Measurements from ENCODE around the gene ILKAP. TPM values are rescaled to one million over a fixed set of nuclear protein-coding genes. Genes with fewer than 3 reads are reported as not detected.

The ILKAP gene
- polyA plus RNA-seq, 1 donor from 2014 or later, result 78.5 TPM

- H3K4me2 ChIP-seq (ENCODE audit: low read length), result no peak overlapping the region
- H3K9ac ChIP-seq (ENCODE audit: low read length), result no peak overlapping the region
- no peak overlapping the region for H3K4me3 ChIP-seq (ENCODE audit: low read length)
- H3K27me3 ChIP-seq (ENCODE audit: insufficient read depth, low read depth, low read length), result no peaks in the 10 kb centered on the region
- no peaks in the 10 kb centered on the region for H3K79me2 ChIP-seq (replicated peaks; ENCODE audit: insufficient read depth, low read length)
- H3K9me3 ChIP-seq (ENCODE audit: low read length), result no peaks in the 10 kb centered on the region
- TF ChIP-seq TAF1 (IDR thresholded peaks at IDR 0.05; ENCODE audit: low read depth), result no peak
- no peak for TF ChIP-seq CTCF (IDR thresholded peaks at IDR 0.05; ENCODE audit: poor library complexity, severe bottlenecking)
- no peak for TF ChIP-seq RAD21 (conservative IDR thresholded peaks at IDR 0.05)
- no peak overlapping the region for H2AFZ ChIP-seq (ENCODE audit: low read depth, low read length)
- no peaks in the 10 kb centered on the region for H3F3A ChIP-seq (ENCODE audit: insufficient read depth, low read length, poor library complexity, severe bottlenecking)
- H3K27ac ChIP-seq (ENCODE audit: low read length), result no peak overlapping the region
- no peaks in the 10 kb centered on the region for H4K20me1 ChIP-seq (ENCODE audit: insufficient read depth)
- peaks cover 8% of the 10 kb centered on the region for H3K36me3 ChIP-seq (ENCODE audit: insufficient read depth, low read length)
- no peaks in the 10 kb centered on the region for H3K9me2 ChIP-seq (ENCODE audit: insufficient read depth, low read length)
Measured at GRCh38 chr2:238187618-238188548, 15.6 kb downstream of the ILKAP start.

- no peaks in the 10 kb centered on the region for H3F3A ChIP-seq (ENCODE audit: insufficient read depth, low read length, poor library complexity, severe bottlenecking)
- no peaks in the 10 kb centered on the region for H3K79me2 ChIP-seq (replicated peaks; ENCODE audit: insufficient read depth, low read length)
- H3K4me2 ChIP-seq (ENCODE audit: low read length), result no peak overlapping the region
- no peak overlapping the region for H3K9ac ChIP-seq (ENCODE audit: low read length)
- H3K9me2 ChIP-seq (ENCODE audit: insufficient read depth, low read length), result no peaks in the 10 kb centered on the region
- H3K36me3 ChIP-seq (ENCODE audit: insufficient read depth, low read length), result peaks cover 4% of the 10 kb centered on the region
- no peak overlapping the region for H2AFZ ChIP-seq (ENCODE audit: low read depth, low read length)
- no peaks in the 10 kb centered on the region for H3K27me3 ChIP-seq (ENCODE audit: insufficient read depth, low read depth, low read length)
- H3K9me3 ChIP-seq (ENCODE audit: low read length), result no peaks in the 10 kb centered on the region
- TF ChIP-seq TAF1 (IDR thresholded peaks at IDR 0.05; ENCODE audit: low read depth) (no peak), MXI1 (conservative IDR thresholded peaks at IDR 0.05; ENCODE audit: poor library complexity, severe bottlenecking) (no peak), EP300 (conservative IDR thresholded peaks at IDR 0.05; ENCODE audit: poor library complexity, severe bottlenecking) (no peak), POLR2AphosphoS5 (IDR thresholded peaks at IDR 0.05) (no peak), REST (IDR thresholded peaks at IDR 0.05; ENCODE audit: borderline replicate concordance) (no peak), SMC3 (conservative IDR thresholded peaks at IDR 0.05; ENCODE audit: poor library complexity) (no peak), EZH2 (IDR thresholded peaks at IDR 0.05; ENCODE audit: borderline replicate concordance, insufficient read depth, low read length, poor library complexity, severe bottlenecking) (no peak), RAD21 (conservative IDR thresholded peaks at IDR 0.05) (no peak), CTCF (IDR thresholded peaks at IDR 0.05; ENCODE audit: poor library complexity, severe bottlenecking) (no peak)
- H4K20me1 ChIP-seq (ENCODE audit: insufficient read depth), result no peaks in the 10 kb centered on the region
- H3K4me3 ChIP-seq (ENCODE audit: low read length), result no peak overlapping the region
- H3K27ac ChIP-seq (ENCODE audit: low read length), result no peak overlapping the region
Measured at GRCh38 chr2:238183821-238184220, 19.7 kb downstream of the ILKAP start.
